Measurements from ENCODE around the gene MYO1A.
"Not testable (repeated sequence)": the region's sequence is repeated elsewhere in the genome, so short reads cannot be mapped to it uniquely, and the experiment has no call there.

Gene MYO1A

GRCh38 chr12:57087010-57087690, 37.2 kb upstream of the MYO1A start:
- peak; percentile 92 for DNase-seq

DNA sequence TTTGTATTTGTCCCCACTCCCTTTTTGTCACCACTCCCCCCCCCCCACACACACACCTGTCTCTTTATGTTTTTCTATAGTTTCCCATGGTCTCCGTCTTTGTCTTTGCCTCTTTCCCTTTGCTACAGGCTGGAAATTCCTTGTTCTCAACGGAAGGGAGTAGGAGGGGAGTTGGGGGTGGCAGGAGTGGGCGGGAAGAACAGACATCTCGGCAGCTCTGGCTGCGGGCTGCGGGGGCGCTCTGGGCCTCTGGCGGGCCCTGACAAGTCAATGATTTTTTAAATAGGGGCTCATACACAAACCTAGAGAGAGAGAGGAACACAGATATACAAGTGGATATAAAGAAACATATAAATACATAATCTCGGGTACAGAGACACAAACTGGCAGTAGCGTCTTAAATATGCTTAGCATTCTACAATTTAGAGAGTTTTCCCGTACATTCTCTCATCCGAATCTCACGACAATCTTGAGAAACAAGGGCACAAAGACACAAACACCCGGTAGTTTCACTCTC, 36.6 kb upstream of the MYO1A start:
- DNase-seq, result peak; percentile 62

GRCh38 chr12:57085999-57086492, 36.1 kb upstream of the MYO1A start:
- DNase-seq, result peak; percentile 64

DNA sequence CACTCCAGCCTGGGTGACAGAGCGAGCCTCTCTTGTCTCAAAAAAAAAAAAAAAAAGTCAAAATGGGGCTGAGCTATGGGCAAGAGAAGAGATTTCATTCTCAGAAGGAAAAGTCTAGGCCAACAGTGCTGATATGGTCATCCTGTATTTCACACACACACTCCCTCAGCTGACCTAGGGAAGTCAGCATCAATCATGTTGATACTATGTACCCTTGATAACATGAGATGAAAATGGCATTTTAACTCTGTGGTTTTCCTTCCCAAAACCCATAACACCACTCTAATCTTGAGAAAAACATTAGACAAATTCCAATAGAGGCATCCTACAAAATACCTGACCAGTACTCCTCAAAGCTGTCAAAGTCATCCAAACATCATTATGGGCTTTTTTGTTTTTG, 30.9 kb upstream of the MYO1A start:
- no peak for DNase-seq

- DNase-seq, result no peak
Observed at GRCh38 chr12:57079821-57080220, 29.9 kb upstream of the MYO1A start.

DNA sequence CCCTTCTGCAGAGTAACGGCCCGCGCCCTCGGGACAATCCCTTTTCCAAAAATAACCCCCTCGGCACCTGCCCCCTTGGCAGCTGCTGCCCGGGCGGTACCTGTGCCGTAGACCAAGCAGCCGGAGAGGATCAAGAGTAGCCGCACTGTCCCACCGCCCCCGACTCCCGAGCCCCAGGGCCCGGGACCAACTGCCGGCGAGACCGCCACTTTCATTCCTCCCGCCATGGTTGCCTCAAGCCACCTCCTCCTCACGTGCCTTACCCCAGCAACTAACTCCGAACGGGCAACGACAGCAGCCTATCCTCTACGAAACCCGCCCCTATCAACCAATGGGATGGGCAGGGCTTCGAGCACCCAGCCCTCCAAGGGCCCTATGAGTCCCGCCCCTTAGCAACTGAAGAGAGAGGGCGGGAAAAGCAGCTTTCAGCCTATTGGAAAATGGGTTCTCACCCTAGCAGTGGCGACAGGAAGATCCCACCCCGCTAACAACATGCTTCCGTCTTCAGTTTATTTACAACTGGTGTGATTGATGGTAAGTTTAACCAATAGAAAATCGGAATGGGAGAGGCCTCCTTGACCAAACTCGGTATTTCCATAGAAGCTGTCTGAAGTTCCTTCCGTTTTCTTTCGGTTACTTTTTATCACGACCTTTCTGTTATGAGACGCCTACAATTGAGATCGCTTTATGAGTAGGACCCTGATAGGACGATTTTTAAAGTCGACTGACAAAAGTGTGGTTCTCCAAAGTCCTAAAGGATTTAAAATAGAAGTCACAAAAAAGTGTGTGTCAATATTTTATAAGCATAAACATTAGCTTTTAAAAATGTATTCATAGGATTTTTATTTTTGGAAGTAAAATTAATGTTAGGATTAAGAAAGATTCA, 28.8 kb upstream of the MYO1A start, which contains the start of gene NEMP1:
Gene NEMP1, minus strand, starts transcription at position 273 of the 886 bp plus-strand sequence. Its CDS starts 46 bp downstream, at position 227.
- peak; percentile 99 for DNase-seq

GRCh38 chr12:57073566-57074450, 23.9 kb upstream of the MYO1A start:
- DNase-seq, result not testable (repeated sequence)

DNA sequence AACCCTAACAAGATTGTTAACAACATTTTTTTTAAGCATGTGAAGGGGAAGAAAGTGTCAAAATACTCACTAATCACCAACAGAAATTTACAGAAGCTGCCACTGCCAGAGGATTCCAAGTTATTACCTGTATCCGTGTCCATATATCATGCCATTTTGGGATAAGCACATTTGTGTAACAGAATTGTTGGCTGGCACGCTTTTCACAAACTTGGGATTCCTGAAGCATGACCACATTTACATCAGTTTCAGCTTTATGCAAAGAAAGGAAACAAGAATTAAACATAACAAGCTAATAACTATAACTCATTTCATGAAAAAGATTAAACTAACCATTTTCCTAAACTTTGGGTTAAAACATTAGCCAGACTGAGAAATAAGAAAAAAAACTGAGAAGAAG, 22.7 kb upstream of the MYO1A start:
- DNase-seq, result no peak

- DNase-seq, result peak; percentile 75
Observed at GRCh38 chr12:57069523-57069922, 19.6 kb upstream of the MYO1A start.

GRCh38 chr12:57066245-57066644, 16.3 kb upstream of the MYO1A start:
- DNase-seq, result peak; percentile 26

- peak; percentile 69 for DNase-seq
Observed at GRCh38 chr12:57063991-57064685, 14.2 kb upstream of the MYO1A start.

DNA sequence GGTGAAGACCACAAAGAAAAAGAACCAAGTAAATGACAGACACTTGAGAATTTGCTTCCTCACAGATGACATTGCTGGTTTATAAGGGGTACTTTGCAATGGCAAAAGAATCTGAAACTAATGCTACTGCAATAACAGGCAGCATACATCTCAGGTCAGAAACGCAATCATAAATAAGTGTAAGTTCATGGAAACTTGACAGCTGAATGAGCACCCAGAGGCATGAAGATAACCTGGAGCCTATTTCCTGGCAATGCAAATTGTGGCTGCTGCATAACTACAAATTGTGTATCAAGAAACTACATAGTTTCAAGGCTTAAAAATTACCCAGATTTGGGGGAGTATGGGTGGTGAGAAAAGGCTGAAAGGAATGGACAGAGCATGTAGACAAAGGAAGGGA, 8.5 kb upstream of the MYO1A start:
- DNase-seq, result no peak

DNA sequence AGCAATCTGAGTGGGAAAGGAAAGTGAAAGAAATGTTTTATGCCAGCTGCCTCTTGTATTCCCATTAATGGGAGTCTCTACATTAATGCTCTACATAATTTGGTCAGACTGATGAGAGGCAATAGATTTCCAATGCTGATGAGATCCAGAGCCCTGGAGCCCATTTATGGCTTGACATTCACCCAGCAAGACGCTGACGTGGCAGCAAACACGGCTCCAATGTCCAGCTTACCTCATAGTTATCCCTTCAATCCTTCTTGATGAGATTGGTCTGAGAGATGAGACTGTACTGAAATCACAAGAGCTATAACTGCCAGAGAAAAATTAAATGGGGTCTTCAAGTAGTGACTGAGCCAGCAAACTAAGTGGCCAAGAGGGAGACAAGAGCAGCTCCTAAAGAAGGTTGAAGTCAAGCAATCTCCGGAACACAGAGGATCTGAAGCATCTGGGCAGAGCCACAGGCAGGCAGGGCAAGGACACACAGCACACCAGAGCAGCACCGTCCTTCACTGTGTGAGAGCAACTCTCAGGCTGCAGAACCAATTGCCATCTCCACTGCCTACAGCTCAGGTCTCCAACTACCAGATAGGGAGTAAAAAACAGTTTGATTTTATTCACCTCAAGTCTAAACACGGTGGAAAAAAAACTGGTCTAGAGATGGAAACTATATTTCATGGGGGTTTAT, 7.3 kb upstream of the MYO1A start:
- no peak for DNase-seq

- DNase-seq, result no peak
Observed at GRCh38 chr12:57055824-57056223, 5.9 kb upstream of the MYO1A start.

DNA sequence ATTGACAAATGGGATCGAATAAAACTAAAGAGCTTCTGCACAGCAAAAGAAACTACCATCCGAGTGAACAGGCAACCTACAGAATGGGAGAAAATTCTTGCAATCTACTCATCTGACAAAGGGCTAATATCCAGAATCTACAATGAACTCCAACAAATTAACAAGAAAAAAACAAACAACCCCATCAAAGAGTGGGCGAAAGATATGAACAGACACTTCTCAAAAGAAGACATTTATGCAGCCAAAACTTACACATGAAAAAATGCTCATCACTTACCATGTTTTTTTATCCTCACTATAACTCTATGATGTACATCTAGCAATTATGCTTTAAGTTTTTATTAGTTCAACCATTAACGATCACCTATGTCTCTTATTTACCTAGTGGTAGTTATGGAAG, 4.0 kb upstream of the MYO1A start:
- not testable (repeated sequence) for DNase-seq

- not testable (repeated sequence) for DNase-seq
Observed at GRCh38 chr12:57053146-57053545, 3.2 kb upstream of the MYO1A start.

GRCh38 chr12:57051011-57051410, 1.1 kb upstream of the MYO1A start:
- DNase-seq, result no peak

DNA sequence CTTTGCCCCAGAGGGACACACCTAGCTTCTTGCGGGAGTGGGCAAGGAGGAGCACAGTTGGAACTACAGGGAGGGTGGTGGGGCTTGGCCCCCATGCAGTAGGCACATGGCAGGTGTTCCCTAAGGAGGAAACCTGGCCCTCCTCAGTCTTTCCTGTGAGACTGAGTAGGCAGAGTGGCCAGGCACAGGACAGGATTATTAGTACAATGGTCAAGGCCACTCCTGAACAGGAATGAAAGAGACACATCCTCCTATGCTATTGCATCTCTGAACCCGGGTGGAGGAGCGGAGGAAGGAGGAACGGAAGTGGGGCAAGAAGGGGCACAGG, 846 bp downstream of the MYO1A start:
- DNase-seq, result no peak

GRCh38 chr12:57048423-57049118, 1.4 kb downstream of the MYO1A start:
- no peak for DNase-seq

DNA sequence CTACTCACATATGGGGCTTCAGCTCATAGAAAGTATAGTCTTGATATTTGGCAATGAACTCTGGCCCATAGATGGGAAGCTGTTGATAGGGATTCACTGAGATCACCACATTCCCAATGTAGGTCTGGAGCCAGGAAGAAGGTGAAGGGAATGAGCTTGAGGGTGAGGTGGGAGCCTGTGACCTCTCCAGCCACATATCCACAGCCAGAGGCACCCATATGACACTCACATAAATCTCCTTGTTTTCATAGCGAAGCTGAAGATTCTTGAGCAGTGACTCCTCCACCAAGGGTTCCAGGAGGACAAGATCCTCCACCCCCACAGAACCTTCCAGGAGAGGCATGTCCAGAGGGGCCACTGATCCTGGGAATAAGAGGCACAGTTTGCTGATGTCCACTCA, 1.9 kb downstream of the MYO1A start:
- DNase-seq, result no peak

All from activated CD4-positive, alpha-beta T cell treated with anti-CD3 and anti-CD28 coated beads, Interleukin-2, Interleukin-6, amounts not matched to agents 100 ng/mL and 50 ng/mL, durations not matched to agents 16 hours and 8 hours (primary cell).